CD4-positive, alpha-beta T cell treated with Interleukin-4 for 1 hour (primary cell): Measurements from ENCODE around the gene NUTM1.
"Not testable (repeated sequence)": the region's sequence is repeated elsewhere in the genome, so short reads cannot be mapped to it uniquely, and the experiment has no call there.

Source experiments
- DNase-seq, 2 donors: peaks; one replicate each; pipeline ENCODE4 v3.0.0-alpha.2; 2020 to 2022

NUTM1 gene

DNA sequence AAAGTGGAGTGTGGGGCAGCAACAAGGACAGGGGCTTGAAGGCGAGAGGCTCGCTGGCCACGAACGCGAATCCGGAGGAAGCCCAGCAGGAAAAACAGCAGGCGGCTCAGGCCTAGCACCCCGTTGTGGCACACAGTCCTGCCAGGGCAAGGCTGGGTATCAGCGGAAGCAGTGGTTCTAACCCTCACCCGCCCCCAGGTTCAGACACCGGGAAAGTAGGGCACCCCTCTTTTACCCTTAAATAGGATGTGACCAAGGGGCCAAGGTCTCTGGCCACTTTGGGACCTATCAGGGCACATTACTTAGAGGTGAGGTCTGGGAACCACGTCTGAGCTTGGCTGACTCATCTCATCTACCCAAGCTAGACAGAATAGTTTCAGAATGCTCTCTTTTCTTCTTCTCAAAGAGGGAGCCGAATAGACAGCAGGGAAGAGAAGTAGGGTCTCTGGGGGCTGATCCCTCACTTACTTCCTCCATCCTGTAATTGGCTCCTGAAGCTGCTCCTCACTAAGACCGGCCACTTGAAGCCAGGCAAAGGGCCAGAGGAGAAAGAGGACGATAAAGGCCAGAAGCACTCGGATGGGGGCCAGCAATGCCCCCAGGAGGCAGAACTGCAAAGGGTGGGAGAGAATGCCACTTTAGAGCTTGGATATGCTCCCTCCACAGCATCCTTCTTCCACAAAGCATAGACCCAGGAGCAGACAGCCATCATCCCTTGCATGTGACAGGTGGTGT is 22.1 kb downstream of the NUTM1 start:
- peak in 1 of 2 donors; percentile 14 for DNase-seq

DNA sequence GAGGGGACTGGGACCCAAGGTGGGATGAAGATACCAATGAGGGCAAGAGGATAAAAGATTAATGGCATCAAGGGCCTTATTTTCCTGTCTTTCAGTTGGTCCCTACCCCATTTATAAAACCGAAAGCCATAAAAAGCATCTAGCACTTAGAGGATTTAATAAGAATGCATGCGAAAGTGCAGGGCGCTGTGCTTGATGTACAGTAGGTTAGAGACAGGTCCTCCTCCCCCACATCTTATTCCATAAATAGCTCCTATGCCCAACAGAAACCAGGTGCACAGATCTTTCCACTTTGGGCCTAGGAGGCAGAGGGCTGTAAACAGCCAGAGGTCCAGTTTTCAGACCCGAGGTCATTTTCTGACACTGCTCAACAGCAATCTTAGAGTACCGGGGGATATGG is 22.7 kb downstream of the NUTM1 start:
- DNase-seq, result no peak

DNA sequence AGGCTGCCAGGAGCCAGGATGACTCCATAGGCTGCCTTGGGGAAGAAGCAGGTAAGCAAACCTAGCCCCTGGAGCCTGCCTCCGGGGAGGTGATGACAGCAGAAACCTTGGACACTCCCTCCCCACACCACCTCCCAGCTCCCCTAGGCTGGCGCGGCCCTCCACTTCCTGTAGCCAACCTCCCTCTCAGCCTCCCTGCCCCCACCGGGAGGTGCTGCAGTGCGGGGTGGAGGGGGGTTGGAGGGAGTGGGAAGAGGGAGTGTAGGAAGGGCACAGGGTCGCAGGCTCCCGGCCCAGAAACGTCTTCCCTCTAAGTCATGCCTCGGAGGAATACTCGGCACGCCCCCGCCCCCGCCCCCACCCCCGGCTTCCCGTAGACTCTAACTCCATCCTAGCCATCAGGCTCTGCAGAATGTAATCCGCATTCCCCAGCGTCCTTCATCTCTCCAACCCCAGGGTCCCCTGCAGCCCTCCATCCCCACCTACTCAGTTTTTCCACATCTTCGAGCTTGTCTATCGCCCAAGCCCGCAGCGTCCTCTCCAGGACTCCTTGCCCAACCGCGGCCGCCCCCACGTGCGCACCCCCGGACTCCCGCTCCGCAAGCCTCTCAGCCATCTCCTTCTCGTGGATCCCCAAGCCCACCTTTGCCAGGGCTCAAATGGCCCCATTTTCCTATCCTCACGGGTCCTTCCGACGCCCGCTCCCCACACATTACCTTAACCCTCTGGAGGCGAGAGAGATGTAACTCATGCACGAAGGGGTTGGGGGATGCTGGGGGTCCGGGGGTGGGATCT is 23.4 kb downstream of the NUTM1 start:
- peak in 1 of 2 donors; percentile 54 for DNase-seq

DNA sequence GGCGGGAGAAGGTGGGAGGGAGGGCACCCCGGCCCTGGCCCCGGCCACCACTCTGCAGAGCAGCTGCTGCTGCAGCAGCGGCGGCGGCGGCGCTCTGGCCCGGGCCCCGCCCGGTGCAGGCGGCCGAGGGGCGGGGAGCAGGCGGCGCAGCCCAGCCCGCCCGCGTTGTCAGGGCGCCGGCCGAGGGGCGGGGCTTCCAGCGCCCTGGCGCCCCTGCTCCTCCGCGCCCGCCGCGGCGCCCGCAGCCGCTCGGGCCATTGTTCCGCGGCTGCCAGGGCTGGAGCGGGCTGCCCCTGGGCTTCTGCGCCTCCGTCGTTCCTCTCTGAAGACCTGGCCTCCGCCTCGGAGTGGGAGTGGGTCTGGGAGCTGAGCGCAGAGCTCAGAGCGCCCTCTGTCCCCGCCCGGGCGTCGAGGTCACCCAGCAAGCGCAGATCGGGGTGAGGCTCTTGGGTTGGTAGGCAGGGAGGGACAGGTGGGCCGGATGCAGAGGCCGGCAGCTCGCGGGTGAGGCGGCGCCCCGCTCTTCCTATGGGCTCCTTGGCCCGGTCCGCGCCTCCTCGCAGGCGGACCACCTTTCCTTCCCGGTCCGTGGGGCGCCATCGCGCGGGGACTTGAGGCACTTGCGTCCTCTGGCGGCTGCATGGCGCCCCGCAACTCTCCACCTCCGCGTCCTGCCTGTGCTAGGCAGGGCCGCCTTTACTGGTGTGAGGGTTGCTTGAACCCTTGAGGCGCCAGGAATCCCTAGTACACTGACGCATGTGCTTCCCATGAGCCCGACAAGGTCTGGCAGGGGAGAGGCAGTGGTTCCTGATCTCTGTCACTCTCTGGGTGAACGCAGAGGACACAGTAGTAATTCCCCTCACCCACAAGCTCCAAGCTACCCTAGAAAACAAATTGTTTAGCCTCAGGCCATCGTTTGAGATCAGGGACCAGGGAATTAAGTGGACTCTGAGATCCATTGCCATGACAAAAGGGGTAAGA is 24.3 kb downstream of the NUTM1 start, which contains the start of gene LPCAT4:
LPCAT4 (minus strand) TSS at position 96 of the 981 bp plus-strand sequence. CDS start 96 bp downstream, outside the sequence.
- DNase-seq, result peak; percentile 91

DNA sequence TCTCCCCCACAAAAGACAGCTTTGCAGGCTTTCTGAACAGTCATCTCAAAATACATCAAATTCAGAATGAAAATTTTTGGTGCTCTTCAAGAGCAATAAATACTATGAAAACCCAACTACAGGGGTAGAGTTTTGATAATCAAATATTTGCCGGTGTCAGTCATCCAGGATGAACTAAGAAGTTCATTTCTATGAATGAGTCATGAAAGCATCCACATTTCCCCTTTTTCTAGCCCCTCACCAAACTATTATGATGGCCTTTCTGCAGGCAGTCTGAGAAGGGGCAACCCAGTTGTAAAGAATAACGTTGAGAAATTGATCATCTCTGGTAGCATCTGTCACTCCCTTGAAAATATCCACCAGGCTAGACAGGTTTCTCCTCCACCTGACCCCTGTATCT is 27.0 kb downstream of the NUTM1 start:
- DNase-seq, result no peak

DNA sequence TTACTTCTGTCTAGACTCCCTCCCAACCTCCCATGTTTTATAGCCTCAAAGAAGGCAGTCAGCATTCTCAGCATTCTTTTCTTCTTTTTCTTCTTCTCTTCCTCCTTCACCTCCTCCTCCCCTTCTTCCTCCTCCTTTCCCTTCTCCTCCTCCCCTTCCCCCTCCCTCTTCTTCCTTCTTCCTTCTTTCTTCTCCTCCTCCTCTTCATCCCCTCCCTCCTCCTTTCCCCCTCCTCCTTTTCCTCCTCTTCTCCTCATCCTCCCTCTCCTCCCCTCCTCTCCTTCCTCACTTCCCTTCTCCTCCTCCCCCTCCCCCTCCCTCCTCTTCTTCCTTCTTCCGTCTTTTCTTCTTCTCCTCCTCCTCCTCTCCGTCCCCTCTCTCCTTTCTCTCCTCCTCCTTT is 27.5 kb downstream of the NUTM1 start:
- DNase-seq, result no peak

DNA sequence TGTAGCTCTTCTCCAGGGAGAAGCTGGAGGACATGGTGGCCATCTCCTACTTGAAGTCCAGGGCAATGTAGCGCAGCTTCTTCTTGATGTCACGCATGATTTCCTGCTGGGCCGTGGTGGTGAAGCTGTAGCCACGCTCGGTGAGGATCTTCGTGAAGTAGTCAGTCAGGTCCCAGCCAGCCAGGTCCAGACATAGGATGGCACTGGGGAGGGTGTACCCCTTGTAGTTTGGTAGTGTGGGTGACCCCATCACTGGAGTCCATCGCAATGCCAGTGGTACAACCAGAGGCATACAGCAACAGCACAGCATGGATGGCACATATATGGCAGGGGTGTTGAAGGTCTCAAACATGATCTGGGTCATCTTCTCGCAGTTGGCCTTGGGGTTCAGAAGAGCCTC is 30.8 kb downstream of the NUTM1 start:
- no peak for DNase-seq

DNA sequence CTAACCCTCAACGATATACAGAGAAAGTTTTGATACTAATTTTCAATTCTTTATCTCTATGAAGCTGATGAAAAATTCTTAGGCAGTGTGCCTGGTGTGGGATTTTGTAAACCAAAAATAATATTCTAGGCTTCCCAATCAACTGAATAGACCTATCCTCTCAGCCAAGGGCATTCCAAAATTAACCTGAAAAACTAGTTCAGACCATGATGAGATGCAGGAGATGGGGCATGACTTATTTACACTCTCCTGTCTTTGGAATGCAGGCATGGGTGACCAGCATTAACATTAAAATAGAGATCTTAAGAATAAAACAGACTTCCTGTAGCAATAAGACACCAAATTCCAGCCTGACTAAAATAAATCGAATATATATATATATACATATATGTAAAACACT is 31.7 kb downstream of the NUTM1 start:
- no peak for DNase-seq

DNA sequence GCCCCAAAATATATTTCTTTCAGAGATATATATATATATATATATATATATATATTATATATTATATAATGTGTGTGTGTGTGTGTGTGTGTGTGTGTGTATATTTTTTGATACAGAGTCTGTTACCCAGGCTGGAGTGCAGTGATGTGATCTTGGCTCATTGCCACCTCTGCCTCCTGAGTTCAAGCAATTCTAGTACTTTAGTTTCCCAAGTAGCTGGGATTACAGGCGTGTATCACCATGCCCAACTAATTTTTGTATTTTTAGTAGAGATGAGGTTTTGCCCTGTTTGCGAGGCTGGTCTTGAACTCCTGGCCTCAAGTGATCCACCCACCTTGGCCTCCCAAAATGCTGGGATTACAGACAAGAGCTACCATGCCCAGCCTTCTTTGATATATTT is 32.4 kb downstream of the NUTM1 start:
- not testable (repeated sequence) for DNase-seq

DNA sequence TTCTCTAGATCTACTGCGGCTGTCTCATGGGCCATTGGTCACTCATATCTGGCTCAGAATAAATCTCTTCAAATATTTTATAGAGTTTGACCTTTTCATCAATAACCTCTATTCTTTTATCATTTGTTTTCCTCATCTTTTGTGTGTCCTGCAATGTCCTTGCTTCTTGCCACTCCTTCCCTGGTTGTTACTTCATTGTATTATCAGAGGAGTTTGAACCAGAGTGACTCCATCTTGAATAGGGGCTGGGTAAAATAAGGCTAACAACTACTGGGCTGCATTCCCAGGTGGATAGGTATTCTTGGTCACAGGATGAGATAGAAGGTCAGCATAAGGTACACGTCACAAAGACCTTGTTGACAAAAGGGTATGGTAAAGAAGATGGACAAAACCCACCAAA is 33.7 kb downstream of the NUTM1 start:
- no peak for DNase-seq

DNA sequence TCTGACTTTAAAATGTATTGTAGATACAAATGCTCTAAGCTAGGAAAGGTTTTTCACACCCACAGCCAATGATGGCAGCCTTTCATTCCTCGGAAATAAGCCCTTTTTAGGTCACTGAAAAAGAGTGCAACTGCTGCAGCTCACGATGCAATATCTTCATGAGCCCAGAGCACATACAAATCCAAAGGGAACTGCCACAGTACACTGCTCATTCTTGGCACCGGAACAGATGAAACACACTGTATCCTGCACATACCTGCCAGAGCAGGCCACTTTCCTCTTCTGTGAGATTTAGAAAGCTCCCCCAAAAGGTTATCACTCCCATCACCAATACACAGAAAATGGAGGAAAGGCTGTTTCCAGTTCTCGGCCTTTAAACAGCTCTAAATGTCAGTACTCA is 37.4 kb downstream of the NUTM1 start:
- not testable (repeated sequence) for DNase-seq

DNA sequence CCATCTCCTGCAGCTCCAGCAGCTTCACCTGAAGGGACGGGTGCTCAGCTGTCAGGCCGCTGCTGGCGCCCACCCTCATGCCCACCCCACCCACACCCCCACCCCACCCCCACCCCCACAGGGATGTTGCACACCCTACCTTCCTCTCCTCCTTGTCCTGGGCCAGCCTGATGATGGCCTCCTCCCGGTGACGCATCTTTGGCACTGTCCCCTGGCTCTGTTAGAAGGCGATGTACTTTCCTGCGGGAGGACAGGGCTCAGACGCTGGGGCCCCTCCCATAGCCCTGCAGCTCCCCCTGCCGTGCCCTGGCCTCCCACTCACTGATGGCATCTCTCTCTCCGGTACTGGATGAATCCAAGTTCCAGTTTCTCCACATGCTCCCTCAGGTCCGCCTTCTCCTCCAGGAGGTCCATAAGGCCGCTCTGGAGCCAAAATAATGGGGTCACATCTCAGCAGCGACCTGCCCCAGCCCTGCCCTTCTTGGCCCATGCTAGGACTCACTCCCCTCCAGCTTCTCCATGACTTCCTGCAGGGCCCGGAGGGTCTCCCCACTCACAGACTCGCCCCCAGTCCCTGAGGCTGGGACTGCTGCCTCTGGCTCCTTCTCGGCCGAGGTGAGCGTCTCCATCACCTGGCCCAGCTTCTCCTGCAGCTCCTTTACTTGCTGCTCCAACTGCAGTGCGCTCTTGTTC is 38.9 kb downstream of the NUTM1 start:
- DNase-seq, result not testable (repeated sequence)

DNA sequence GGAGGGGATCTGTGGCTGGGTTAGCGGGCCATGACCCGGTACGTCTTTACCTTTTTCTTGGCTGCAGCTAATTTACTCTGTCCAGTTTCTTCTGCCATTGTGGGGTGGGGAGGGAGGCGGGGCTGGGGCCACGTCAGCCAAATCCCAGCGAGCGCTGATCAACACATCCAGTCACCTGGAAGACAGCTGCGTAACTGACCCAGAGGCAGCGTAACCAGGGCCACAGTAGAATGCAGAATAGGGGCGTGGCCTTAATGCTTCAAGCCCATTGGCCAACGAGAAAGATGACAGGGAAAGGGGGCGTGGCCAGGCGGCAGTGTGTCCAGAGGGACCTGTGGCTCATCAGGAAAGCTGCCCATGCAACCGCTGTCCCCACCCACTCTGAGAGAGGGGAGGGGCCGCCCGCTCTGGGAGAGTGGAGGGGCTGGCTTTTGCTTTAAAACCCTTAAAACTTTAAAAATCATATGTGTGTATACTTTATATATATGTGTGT is 46.5 kb downstream of the NUTM1 start:
- not testable (repeated sequence) for DNase-seq

DNA sequence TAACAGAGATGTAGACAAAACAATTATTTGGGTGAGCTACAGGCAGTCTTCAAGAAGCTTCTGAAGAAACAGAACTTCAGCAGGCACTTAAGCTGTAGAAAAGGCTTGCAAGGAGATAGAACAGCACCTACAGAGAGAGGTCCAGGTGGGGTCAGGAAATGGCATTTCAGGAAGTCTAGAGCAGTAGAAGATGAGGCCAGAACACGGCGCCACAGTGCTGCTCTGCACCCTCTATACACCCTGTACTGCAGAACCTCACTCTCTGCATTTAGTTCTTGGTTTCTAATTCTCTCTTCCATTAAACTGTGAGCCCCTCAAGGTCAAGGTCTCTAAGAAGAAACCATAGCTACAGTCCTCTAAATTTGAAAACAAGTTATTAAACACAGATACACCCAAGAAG is 49.9 kb downstream of the NUTM1 start:
- not testable (repeated sequence) for DNase-seq

DNA sequence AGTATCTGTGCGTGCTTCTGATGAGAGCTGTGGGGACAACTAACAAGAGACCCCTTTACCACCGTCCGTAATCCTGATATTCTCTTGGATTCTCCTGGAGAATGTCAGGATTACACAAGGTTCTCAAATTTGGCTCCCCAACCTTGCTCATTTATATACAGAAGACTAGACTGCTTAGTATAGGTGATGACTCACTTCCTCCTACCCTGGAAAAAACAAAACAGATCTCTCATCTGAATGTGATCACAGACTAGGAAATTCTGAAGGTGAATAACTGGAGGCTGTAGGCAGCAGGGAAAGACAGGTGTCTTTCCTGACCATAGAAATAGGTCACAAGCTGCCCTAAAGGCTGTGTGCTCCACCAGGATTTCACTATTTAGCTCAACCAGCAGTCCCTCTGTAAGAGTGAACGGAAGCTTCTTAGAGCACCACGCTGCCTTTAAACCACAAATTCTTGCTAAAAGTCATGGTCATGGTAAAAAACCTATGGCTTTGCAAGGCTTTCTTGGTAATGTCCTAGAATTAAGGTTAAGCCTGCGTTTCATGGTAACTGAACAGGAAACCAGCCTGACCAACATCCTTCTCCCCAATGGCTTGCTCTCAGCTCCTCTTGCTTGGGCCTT is 54.6 kb downstream of the NUTM1 start:
- DNase-seq, result peak in 1 of 2 donors; percentile 66

DNA sequence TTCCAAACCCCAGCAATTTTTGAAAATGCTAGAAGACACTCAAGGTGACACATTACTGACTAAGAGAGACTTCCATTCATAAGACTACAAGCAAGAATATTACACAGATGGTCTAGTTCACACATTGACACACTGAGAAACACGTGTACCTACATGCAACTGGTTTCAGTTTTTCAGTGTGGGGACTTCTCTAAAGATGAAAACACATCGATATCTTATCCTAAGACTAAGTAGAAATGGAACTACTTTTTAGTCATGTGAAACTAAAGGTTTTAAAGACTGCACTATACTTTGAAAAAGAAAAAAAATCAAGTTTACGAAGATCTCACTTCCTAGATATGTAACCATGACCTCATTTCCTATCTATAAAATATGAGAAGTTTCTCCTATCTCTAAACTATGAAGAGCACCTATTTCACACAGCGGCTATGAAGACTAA is 60.1 kb downstream of the NUTM1 start:
- DNase-seq, result not testable (repeated sequence)

DNA sequence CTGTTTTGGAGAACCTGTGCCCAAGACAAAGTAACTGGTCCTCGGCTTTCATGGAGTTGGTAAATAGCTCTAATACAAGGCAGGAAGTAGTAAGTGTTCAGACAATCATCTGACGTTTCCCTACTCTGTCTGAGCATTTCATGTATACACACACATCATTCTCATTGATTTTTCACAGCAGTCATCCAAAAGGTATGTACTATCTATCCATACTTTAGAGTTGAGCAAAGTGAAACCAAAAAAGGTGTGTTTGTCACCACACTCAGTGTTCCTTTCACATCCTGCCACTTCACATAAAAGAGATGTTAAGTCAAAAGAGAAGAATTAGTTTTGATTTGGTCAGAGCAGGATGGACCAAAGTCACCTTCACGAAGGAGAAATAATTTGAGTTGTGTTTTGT is 60.8 kb downstream of the NUTM1 start:
- DNase-seq, result not testable (repeated sequence)
